ENCODE results near the gene TBC1D5.

GRCh38 chr3:17356585-17356984, 385.8 kb downstream of the TBC1D5 start:
- TF ChIP-seq, protein P1, sequence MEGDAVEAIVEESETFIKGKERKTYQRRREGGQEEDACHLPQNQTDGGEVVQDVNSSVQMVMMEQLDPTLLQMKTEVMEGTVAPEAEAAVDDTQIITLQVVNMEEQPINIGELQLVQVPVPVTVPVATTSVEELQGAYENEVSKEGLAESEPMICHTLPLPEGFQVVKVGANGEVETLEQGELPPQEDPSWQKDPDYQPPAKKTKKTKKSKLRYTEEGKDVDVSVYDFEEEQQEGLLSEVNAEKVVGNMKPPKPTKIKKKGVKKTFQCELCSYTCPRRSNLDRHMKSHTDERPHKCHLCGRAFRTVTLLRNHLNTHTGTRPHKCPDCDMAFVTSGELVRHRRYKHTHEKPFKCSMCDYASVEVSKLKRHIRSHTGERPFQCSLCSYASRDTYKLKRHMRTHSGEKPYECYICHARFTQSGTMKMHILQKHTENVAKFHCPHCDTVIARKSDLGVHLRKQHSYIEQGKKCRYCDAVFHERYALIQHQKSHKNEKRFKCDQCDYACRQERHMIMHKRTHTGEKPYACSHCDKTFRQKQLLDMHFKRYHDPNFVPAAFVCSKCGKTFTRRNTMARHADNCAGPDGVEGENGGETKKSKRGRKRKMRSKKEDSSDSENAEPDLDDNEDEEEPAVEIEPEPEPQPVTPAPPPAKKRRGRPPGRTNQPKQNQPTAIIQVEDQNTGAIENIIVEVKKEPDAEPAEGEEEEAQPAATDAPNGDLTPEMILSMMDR (IDR thresholded peaks at IDR 0.05 in 2 of 3, conservative IDR thresholded peaks at IDR 0.05 in 1 of 3; ENCODE audit: borderline replicate concordance in 1 of 3, insufficient read depth in 1 of 3, low read depth in 2 of 3, low read length in 2 of 3): no peak
- no peak for TF ChIP-seq YY1 (IDR thresholded peaks at IDR 0.05; ENCODE audit: extremely low read depth, insufficient replicate concordance, low read depth, low read length)

All from HCT116 (cell line).